ENCODE data around the gene TRIM17. TPM values are rescaled to one million over a fixed set of nuclear protein-coding genes. Genes with fewer than 3 reads are reported as not detected.

TRIM17 gene
- total and polyA plus RNA-seq, 2 of the 8 experiments (the other 6 are each of a cell fraction or from before 2014, with no cell fraction given), result 1.1 to 2.2 TPM

DNA sequence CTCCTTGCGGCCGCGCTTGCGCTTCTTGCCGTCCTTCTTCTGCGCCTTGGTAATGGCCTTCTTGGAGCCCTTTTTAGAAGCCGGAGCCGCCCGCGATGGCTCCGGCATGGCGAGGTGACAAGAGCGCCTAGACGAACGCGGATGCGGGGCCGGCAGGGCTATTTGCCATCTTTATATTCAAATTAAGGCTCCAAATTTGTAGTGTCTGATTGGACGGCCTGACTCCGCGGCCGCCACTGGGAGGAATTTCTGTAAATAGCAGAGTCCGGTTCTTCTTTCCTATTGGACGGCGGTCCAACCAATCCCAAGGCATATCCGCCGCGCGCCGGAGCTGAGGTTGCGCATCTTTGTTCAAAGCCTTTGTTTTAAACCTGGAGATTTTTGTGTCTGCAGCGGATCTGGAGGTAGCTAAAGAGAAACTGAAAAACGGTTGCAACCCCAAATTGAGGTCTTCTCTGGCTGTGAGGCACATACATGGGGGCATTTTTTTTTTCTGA is 47.9 kb upstream of the TRIM17 start (continued):
- TF ChIP-seq TBP (IDR thresholded peaks at IDR 0.05; ENCODE audit: low read depth, low read length) (peak; percentile 90), CEBPB (IDR thresholded peaks at IDR 0.05; ENCODE audit: low read depth, low read length) (no peak), SAP30 (IDR thresholded peaks at IDR 0.05; ENCODE audit: insufficient read depth, insufficient replicate concordance, low read length) (no peak), EP300 (IDR thresholded peaks at IDR 0.05; ENCODE audit: borderline replicate concordance in 1 of 2, low read depth in 2 of 2, low read length in 2 of 2) (no peak), KDM5A (IDR thresholded peaks at IDR 0.05; ENCODE audit: low read length) (0 out of 2 replicates have a peak, but pooled peaks have one; percentile 8), HDAC6 (IDR thresholded peaks at IDR 0.05; ENCODE audit: low read depth, low read length) (no peak), BRCA1 (IDR thresholded peaks at IDR 0.05; ENCODE audit: low read depth, low read length) (no peak), SIX5 (IDR thresholded peaks at IDR 0.05; ENCODE audit: low read depth, low read length) (no peak), CHD2 (IDR thresholded peaks at IDR 0.05; ENCODE audit: low read length) (no peak), JUN (IDR thresholded peaks at IDR 0.05; ENCODE audit: low read depth, low read length) (no peak), TAF7 (optimal IDR thresholded peaks at IDR 0.05; ENCODE audit: borderline replicate concordance, low read depth, low read length) (no peak), HDAC2 (IDR thresholded peaks at IDR 0.05; ENCODE audit: borderline replicate concordance in 1 of 2, low read depth in 2 of 2, low read length in 2 of 2) (no peak), EZH2 (IDR thresholded peaks at IDR 0.05; ENCODE audit: low read depth, low read length, severe bottlenecking) (no peak), SIN3A (conservative IDR thresholded peaks at IDR 0.05 in 1 of 2, IDR thresholded peaks at IDR 0.05 in 1 of 2; ENCODE audit: low read depth in 1 of 2, low read length in 2 of 2) (no peak; a peak in 1 of 4 replicates), RAD21 (IDR thresholded peaks at IDR 0.05 in 1 of 2, conservative IDR thresholded peaks at IDR 0.05 in 1 of 2; ENCODE audit: low read depth in 2 of 2, low read length in 2 of 2) (no peak), POLR2A (IDR thresholded peaks at IDR 0.05; ENCODE audit: control extremely low read depth in 1 of 2, low read depth in 2 of 2, low read length in 2 of 2) (peak in 1 of 2 experiments; percentile 41; a peak in 1 of 3 replicates), SUZ12 (IDR thresholded peaks at IDR 0.05; ENCODE audit: low read length) (no peak), YY1 (IDR thresholded peaks at IDR 0.05; ENCODE audit: low read depth, low read length) (peak; percentile 66), SP2 (IDR thresholded peaks at IDR 0.05; ENCODE audit: low read length) (no peak)
- TF ChIP-seq, protein P1, sequence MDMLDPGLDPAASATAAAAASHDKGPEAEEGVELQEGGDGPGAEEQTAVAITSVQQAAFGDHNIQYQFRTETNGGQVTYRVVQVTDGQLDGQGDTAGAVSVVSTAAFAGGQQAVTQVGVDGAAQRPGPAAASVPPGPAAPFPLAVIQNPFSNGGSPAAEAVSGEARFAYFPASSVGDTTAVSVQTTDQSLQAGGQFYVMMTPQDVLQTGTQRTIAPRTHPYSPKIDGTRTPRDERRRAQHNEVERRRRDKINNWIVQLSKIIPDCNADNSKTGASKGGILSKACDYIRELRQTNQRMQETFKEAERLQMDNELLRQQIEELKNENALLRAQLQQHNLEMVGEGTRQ (IDR thresholded peaks at IDR 0.05; ENCODE audit: low read length), result no peak
